DMS79 treated with DMSO at 0.1 percent for 48 hours (cell line): Measurements from ENCODE around the gene SH2D1A.

Source experiments
- DNase-seq: peaks from one replicate; lab custom pipeline; 2025; lab: John Stamatoyannopoulos, UW

SH2D1A gene

DNA sequence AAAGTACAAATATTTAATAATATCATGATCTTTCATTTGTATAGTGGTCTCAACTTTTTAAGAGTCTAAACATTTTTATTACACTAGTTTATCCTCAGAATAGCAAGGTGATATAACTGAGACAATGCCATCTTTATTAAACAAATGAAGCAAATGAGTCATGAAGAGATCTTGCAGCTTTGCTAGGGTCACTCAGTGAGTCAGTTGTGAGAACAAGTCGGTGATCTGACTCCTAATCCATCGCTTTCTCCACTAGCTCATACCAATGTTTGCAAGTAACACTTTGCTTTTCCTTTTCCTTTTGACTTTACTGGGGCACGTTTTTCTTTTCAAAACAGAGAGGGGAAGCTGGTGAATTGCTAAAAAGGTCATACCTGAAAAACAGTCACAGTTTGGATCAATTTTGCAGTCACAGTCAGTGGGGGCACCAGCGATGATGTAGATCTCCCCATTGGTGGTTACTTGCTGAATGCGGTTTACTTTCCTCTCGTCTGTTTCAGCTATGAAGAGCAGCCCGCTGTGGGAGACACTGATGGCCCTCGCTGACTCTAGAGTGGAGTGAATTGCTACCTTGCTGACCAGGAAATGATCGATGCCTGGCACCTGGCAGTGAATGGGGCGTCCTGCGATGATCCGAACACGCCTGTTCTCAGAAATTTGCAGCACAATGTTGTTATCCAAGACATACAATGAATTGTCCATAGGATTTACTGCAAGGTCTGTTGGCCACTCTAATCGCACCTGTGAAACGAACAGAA lies 75.7 kb downstream of the SH2D1A start:
- no peak for DNase-seq
